PFSK-1 (cell line): Measurements from ENCODE around the gene PCDHGA1.

Experiments used
- FOXP2 ChIP-seq: optimal IDR thresholded peaks from 2 replicates; pipeline ENCODE3; 2011; ENCODE audit warnings: borderline replicate concordance, control low read depth, inconsistent platforms; ENCODE audit not compliant: insufficient read depth; ENCODE audit errors: extremely low read length, extremely low read depth
- POLR2AphosphoS5 ChIP-seq: IDR thresholded peaks from 2 replicates; pipeline ENCODE4 v1.6.1; 2012; ENCODE audit warnings: low read depth, mild to moderate bottlenecking, control low read depth, low read length, moderate library complexity
- SIN3A ChIP-seq: IDR thresholded peaks from 2 replicates; pipeline ENCODE4 v1.6.1; 2012; ENCODE audit warnings: mild to moderate bottlenecking, low read length, moderate library complexity, borderline replicate concordance; ENCODE audit not compliant: insufficient read depth
- TAF1 ChIP-seq: IDR thresholded peaks from 2 replicates; pipeline ENCODE4 v1.6.1; 2012; ENCODE audit warnings: low read length, control low read depth, borderline replicate concordance; ENCODE audit not compliant: insufficient read depth
- TF ChIP-seq, protein P1 (sequence below), 2 experiments: IDR thresholded peaks; 2 replicates each; pipeline versions ENCODE4 v1.6.1 to v1.8.0; 2011 to 2012; ENCODE audit warnings: low read depth in 2 of 2, low read length in 2 of 2, control low read depth in 1 of 2, inconsistent platforms in 1 of 2, mild to moderate bottlenecking in 1 of 2, moderate library complexity in 1 of 2; ENCODE audit not compliant: insufficient read depth in 1 of 2

Gene PCDHGA1

GRCh38 chr5:141533897-141534296 lies 203.6 kb downstream of the PCDHGA1 start:
- TF ChIP-seq TAF1 (no peak), POLR2AphosphoS5 (no peak)

- TF ChIP-seq, protein P1, sequence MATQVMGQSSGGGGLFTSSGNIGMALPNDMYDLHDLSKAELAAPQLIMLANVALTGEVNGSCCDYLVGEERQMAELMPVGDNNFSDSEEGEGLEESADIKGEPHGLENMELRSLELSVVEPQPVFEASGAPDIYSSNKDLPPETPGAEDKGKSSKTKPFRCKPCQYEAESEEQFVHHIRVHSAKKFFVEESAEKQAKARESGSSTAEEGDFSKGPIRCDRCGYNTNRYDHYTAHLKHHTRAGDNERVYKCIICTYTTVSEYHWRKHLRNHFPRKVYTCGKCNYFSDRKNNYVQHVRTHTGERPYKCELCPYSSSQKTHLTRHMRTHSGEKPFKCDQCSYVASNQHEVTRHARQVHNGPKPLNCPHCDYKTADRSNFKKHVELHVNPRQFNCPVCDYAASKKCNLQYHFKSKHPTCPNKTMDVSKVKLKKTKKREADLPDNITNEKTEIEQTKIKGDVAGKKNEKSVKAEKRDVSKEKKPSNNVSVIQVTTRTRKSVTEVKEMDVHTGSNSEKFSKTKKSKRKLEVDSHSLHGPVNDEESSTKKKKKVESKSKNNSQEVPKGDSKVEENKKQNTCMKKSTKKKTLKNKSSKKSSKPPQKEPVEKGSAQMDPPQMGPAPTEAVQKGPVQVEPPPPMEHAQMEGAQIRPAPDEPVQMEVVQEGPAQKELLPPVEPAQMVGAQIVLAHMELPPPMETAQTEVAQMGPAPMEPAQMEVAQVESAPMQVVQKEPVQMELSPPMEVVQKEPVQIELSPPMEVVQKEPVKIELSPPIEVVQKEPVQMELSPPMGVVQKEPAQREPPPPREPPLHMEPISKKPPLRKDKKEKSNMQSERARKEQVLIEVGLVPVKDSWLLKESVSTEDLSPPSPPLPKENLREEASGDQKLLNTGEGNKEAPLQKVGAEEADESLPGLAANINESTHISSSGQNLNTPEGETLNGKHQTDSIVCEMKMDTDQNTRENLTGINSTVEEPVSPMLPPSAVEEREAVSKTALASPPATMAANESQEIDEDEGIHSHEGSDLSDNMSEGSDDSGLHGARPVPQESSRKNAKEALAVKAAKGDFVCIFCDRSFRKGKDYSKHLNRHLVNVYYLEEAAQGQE (IDR thresholded peaks at IDR 0.05; ENCODE audit: insufficient read depth in 1 of 2, low read depth in 2 of 2, low read length in 2 of 2): no peak
- TF ChIP-seq SIN3A (no peak), POLR2AphosphoS5 (no peak), TAF1 (no peak), FOXP2 (no peak)
Observed at GRCh38 chr5:141534492-141535213, 204.3 kb downstream of the PCDHGA1 start.

DNA sequence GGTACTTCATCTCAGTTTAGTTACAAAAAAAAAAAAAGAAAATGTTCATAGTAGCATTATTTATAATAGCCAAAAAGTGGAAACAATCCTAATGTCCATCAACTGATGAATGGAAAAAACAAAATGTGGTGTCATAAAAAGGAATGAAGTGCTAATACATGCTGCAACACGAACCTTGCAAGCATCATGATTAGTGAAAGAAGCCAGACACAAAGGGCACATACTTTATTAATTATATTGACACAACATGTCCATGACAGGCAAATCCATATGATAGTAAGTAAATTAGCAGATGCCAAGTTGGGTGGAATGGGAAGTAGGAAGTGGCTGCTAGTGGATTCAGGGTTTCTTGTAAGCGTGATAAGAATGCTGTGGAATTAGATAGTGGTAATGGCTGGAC lies 212.7 kb downstream of the PCDHGA1 start:
- TF ChIP-seq, protein P1 (IDR thresholded peaks at IDR 0.05; ENCODE audit: insufficient read depth in 1 of 2, low read depth in 2 of 2, low read length in 2 of 2): no peak
- no peak for TF ChIP-seq SIN3A
- TF ChIP-seq TAF1: no peak
- TF ChIP-seq POLR2AphosphoS5: no peak
- no peak for TF ChIP-seq FOXP2

- TF ChIP-seq, protein P1 (IDR thresholded peaks at IDR 0.05; ENCODE audit: insufficient read depth in 1 of 2, low read depth in 2 of 2, low read length in 2 of 2): no peak
- no peak for TF ChIP-seq POLR2AphosphoS5
- TF ChIP-seq TAF1: no peak
- TF ChIP-seq FOXP2: no peak
- no peak for TF ChIP-seq SIN3A
Observed at GRCh38 chr5:141547488-141547887, 217.2 kb downstream of the PCDHGA1 start.

GRCh38 chr5:141547921-141548320 lies 217.6 kb downstream of the PCDHGA1 start:
- TF ChIP-seq TAF1: no peak
- no peak for TF ChIP-seq FOXP2
- TF ChIP-seq, protein P1 (IDR thresholded peaks at IDR 0.05; ENCODE audit: insufficient read depth in 1 of 2, low read depth in 2 of 2, low read length in 2 of 2): no peak
- no peak for TF ChIP-seq POLR2AphosphoS5
- TF ChIP-seq SIN3A: no peak
